ENCODE data around the gene THAP7. TPM values are rescaled to one million over a fixed set of nuclear protein-coding genes. Genes with fewer than 3 reads are reported as not detected.

THAP7 gene
- total RNA-seq, 1 donor from 2014 or later, result 29.0 TPM

DNA sequence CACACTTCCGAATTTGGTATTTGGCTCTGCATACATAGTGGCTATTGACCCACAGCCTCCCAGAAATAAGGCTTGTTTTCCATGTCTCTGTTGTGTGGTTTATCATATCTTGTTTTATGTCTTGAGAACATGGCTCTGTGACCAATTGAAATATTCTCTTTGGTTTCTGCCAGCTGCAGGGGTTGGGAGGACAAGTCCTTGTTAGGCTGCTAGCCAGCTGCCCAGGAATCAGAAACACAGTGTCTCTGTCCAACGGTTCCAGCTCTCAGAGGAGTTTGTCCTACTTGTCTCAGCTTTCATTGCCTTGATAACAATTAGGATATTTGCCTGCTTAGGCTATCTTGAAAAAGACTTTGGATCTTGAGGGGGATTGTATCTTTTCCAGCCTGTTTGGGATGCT lies 36.5 kb upstream of the THAP7 start:
- no peak for TF ChIP-seq CTCF (IDR thresholded peaks at IDR 0.05; ENCODE audit: insufficient read depth, low read length, severe bottlenecking)
- no peak for FAIRE-seq

DNA sequence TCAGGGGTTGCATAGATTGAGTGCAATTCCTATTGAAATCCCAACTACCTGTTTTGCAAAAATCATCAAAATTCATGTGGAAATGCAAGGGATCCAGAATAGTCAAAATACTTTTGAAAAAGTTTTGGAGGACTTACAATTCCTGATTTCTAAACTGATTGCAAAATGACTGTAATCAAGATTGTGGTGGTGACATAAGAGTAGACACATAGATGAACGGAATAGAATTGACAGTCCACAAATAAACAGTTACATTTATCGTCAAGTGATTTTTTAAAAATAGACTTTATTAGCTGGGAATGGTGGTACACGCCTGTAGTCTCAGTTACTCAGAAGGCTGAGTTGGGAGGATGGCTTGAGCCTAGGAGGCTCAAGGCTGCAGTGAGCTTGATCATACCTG lies 33.1 kb upstream of the THAP7 start:
- Histone ChIP-seq H3K36me3 (ENCODE audit: control insufficient read depth, insufficient read depth, low read length) (no peaks in the 10 kb centered on the region), H3K27me3 (ENCODE audit: control insufficient read depth, insufficient read depth, low read length) (peaks cover 2% of the 10 kb centered on the region), H3K4me3 (ENCODE audit: low read depth, low read length) (no peak overlapping the region)
- no peak for DNase-seq (ENCODE audit: low read depth)
- no peak for TF ChIP-seq CTCF (IDR thresholded peaks at IDR 0.05; ENCODE audit: insufficient read depth, low read length, severe bottlenecking)
- no peak for FAIRE-seq

More for the DNA sequence above, 36.5 kb upstream of the THAP7 start:
- DNase-seq (ENCODE audit: low read depth), result no peak
- no peaks in the 10 kb centered on the region for H3K36me3 ChIP-seq (ENCODE audit: control insufficient read depth, insufficient read depth, low read length)
- H3K27me3 ChIP-seq (ENCODE audit: control insufficient read depth, insufficient read depth, low read length), result no peaks in the 10 kb centered on the region
- no peak overlapping the region for H3K4me3 ChIP-seq (ENCODE audit: low read depth, low read length)

GRCh38 chr22:21033895-21034294 lies 32.0 kb upstream of the THAP7 start:
- no peak for TF ChIP-seq CTCF (IDR thresholded peaks at IDR 0.05; ENCODE audit: insufficient read depth, low read length, severe bottlenecking)
- DNase-seq (ENCODE audit: low read depth), result no peak
- no peak overlapping the region for H3K4me3 ChIP-seq (ENCODE audit: low read depth, low read length)
- H3K27me3 ChIP-seq (ENCODE audit: control insufficient read depth, insufficient read depth, low read length), result peaks cover 2% of the 10 kb centered on the region
- peak; percentile 36 for FAIRE-seq
- H3K36me3 ChIP-seq (ENCODE audit: control insufficient read depth, insufficient read depth, low read length), result no peaks in the 10 kb centered on the region

- no peak for TF ChIP-seq CTCF (IDR thresholded peaks at IDR 0.05; ENCODE audit: insufficient read depth, low read length, severe bottlenecking)
- Histone ChIP-seq H3K36me3 (ENCODE audit: control insufficient read depth, insufficient read depth, low read length) (no peaks in the 10 kb centered on the region), H3K27me3 (ENCODE audit: control insufficient read depth, insufficient read depth, low read length) (peaks cover 2% of the 10 kb centered on the region), H3K4me3 (ENCODE audit: low read depth, low read length) (no peak overlapping the region)
- no peak for FAIRE-seq
- DNase-seq (ENCODE audit: low read depth), result no peak
These were observed 31.2 kb upstream of the THAP7 start for GRCh38 chr22:21032868-21033688.

DNA sequence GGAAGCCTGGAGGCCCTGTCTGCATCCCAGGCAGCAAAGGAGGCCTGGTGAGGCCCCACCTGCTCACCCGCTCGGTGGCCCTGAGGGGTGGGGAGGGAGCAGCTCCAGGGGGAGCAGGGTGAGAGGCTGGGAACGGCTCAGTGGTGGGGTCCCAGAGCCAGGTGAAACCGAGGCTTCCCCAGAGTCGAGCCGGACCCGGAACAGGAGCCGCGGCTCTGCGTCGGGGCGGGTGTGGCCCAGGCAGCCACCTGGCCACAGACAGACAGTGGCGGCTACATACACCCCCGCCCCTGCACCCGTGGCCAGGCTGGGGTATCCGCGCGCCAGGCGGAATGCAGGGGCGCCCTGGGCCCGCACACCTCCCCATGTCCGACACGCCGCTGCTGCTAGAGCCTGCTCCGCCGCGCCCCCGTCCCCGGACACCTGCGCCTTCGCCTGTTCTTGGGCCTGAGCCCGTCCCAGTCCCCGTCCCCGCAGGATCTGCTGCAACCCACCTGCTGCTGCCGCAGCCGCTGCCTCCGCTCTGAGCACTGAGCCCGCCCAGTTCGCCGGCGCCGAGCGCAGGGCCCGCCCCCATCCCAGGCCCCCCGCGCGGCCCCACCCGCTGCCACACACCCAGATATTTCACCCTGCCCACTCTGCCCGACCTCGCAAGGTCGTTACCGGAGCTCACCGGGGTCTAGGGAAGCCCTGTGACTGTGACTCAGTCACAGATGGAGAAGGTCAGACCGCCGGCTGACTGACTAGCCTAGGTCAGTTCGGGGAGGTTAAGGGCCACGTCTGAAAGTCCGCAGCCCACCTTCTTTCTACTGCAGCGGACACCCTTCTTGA lies 30.3 kb upstream of the THAP7 start, which contains the start of gene SLC7A4:
TSS of gene SLC7A4 (minus strand) at position 525 of the 831 bp plus-strand sequence. CDS start 749 bp downstream, outside the sequence.
- H3K4me3 ChIP-seq (ENCODE audit: low read depth, low read length), result peak within 1 kb of the TSS; percentile 32
- DNase-seq (ENCODE audit: low read depth) (no peak), FAIRE-seq (no peak)
- no peak for TF ChIP-seq CTCF (IDR thresholded peaks at IDR 0.05; ENCODE audit: insufficient read depth, low read length, severe bottlenecking)
- peaks cover 2% of the 10 kb centered on the region for H3K27me3 ChIP-seq (ENCODE audit: control insufficient read depth, insufficient read depth, low read length)
- no peaks in the 10 kb centered on the region for H3K36me3 ChIP-seq (ENCODE audit: control insufficient read depth, insufficient read depth, low read length)

Measured in bronchial epithelial cell (primary cell).